ENCODE data around the gene ING5.

ING5 gene

DNA sequence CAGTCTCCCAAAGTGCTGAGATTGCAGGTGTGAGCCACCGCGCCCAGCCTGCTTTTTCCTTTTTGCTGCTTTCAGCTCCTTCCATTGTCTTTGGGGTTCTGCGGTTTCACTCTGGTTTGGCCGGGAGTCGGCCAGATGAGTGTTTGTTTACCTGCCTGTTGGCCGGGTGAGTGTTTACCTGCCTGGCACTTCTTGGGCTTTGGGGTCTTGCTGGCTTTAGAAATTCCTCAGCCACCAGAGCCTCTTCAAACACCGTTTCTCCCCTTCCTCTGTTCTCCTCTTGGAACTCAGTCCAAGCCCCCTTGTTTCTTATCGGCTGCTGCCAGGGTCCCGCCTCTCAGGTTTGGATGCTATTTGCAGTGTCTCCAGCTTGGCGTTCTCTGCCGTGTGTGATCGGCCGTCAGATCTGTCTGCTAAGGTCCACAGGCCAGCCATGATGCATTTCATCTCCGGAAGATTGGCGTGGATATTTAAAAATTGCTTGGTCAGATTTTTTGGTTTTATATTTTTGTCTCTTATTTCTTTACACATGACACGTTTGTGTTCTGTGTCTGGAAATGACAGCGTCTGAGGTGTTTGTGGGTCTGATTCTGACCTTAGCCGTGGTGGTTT, 60.6 kb downstream of the ING5 start:
- TF ChIP-seq, protein P1, sequence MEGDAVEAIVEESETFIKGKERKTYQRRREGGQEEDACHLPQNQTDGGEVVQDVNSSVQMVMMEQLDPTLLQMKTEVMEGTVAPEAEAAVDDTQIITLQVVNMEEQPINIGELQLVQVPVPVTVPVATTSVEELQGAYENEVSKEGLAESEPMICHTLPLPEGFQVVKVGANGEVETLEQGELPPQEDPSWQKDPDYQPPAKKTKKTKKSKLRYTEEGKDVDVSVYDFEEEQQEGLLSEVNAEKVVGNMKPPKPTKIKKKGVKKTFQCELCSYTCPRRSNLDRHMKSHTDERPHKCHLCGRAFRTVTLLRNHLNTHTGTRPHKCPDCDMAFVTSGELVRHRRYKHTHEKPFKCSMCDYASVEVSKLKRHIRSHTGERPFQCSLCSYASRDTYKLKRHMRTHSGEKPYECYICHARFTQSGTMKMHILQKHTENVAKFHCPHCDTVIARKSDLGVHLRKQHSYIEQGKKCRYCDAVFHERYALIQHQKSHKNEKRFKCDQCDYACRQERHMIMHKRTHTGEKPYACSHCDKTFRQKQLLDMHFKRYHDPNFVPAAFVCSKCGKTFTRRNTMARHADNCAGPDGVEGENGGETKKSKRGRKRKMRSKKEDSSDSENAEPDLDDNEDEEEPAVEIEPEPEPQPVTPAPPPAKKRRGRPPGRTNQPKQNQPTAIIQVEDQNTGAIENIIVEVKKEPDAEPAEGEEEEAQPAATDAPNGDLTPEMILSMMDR (IDR thresholded peaks at IDR 0.05), result no peak

DNA sequence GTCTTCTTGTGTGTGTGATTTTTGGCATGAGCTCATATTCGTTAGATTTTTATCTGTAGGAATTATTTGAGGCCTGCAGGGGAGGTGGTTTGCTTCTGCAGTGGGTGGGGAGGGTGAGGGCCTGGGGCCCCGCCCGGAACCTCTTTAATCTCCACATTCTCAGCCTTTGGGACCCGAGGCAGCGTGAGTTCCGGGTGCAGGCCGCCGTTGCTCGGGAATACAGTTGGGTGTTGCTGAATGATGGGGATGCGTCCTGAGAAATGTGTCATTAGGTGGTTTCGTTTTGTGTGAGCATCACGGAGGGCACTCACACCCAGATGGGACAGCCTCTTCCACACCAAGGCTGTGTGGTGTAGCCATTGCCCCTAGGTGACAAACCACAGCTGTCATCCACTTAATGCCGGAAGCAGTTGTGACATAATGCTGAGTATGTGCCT, 61.1 kb downstream of the ING5 start:
- TF ChIP-seq, protein P1 (IDR thresholded peaks at IDR 0.05), result no peak

DNA sequence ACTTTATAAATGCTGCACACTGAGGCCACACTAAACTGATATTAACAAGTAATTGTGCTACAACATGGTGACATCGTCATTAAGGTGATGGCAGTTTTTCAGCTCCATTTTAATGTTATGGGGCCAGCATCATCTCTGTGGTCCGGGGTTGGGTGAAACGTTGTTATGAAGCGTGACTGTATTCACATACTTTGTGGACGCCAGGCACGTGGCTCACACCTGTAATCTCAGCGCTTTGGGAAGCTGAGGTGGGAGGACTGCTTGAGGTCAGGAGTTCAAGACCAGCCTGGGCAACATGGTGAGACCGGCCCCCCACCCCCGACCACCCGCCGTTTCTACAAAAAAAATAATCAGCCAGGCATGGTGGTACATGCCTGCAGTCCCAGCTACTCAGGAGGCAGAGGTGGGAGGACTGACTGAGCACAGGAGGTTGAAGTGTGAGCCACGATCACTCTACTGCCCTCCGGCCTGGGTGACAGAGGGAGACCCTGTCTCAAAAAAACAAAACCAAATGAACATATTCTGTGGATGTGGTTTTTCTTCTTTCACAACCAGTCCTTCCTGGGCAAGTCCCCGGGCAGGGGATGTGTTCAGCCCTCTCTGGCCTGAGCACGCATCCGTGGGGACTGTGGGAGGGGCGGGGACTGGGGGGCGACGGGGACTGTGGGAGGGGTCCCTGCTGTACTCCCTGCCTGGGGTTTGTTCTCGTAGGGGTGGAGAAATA, 61.9 kb downstream of the ING5 start:
- TF ChIP-seq, protein P1 (IDR thresholded peaks at IDR 0.05), result no peak

DNA sequence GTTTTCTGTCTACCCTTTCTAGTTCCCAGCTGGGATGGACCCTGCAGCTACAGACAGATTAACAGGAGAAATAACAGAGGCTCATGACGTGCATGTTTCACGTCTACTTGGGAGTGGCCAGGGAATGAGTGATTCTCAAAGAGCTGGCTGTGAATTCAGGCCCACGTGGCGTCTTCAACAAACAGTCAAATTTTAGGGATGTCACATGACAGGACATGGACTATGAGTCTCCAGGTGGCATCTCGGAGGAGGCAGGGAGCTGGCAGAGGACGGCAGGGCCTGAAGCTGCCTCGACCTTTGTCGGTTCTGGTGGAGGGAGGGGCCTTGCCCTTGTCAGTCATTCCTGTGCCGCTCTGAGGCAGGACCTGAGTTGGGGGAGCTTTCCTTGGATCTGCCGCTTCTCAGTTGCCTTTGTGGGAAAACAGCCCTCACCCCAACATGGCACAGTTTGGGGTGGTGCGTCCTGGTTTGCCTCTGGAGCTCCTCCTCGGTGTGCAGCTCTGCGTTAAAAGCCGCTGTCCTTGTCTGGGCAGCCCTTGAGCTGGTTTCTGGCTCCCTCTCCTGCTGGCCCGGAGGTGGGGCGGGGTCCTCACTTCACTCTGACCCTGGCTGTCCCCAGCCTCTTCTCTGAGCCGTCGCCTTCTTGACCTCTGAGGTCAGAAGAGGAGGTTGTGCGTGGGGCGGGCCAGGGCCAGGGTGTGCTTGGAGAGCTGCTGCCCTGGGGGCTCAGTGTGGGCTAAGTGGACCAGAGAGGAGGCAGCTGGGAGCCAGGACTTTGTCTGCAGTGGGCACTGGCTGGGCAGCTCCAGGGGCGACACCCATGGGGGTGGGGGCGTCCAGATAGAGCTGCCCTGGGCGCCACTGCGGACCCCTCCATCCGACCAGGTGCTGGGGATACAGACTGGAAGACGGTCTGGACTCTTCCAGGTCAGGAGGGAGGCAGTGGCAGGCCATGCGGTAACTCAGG, 62.7 kb downstream of the ING5 start:
- TF ChIP-seq, protein P1 (IDR thresholded peaks at IDR 0.05), result no peak

DNA sequence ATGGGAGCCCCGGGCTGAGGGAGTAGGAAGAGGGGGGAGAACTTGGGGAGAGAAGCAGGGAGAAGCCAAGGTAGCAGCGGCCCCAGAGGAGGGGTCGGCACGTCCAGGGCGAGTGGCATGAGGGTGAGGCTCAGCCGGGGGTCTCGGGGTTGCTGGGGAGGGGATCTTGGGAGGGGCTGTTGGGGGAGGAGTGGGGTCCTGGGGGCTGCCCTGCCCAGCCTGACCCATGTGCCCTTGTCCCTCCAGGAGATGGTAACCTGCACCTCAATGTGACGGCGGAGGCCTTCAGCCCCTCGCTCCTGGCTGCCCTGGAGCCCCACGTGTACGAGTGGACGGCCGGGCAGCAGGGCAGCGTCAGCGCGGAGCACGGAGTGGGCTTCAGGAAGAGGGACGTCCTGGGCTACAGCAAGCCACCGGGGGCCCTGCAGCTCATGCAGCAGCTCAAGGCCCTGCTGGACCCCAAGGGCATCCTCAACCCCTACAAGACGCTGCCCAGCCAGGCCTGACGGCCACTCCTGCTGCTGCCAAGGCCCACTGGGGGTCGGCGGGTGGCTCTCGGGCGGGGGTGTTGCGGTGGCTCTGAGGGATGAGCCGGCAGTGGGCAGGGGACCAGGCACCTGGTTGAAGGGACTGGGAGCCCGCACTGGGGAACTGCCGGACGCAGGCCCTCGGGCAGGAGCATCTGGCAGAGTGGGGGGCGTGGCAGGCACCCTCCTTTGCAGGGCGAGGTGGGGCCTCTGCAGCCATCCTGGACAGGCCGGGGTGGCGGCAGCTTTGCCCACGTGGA, 65.8 kb downstream of the ING5 start:
- TF ChIP-seq, protein P1 (IDR thresholded peaks at IDR 0.05), result no peak

DNA sequence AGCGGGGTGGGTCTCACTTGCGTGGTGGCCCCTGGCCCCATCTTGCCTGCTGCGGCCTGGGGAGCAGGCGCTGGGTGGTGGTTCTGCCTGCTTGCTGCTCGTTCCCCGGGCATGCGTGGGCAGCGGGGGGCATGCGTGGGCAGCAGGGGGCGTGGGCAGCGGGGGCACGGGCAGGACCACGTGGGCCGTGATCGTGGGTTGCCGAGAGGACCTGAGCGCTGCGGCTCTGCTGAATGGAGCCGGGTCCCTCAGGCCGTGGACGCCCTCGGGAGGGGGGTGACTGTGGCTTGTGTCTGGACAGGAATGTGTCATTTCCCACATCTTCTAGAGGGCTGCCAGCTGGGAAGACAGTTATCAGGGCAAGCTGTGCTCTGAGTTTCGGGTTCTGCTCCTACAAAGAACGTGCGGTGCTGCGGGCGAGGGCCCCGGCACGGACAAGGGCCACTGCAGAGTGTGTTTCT, 66.4 kb downstream of the ING5 start:
- TF ChIP-seq, protein P1 (IDR thresholded peaks at IDR 0.05), result no peak

DNA sequence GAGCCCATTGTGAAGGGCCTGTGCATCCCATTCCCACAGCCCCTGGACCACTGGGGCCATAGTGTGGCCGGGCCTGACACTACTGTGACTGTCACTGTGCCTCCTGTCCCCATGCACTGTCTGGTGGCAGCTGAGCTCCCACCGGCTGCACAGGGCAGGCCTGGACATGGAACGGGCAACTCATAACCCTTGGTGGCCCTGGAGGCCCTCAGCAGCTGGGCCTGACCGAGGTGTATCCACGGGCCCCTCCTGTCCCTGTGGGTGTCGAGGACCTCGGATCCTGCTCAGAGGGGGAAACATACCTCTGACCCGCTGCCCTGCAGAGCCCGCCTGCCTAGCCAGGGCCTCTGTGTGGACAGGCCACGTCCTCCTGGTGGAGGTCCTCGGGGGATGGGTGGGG, 67.0 kb downstream of the ING5 start:
- TF ChIP-seq, protein P1 (IDR thresholded peaks at IDR 0.05), result no peak

Measured in LNCAP (cell line).